Adrenal gland (tissue), 5 donors: ENCODE results near the gene EML2.

ENCODE experiments used
- CTCF ChIP-seq, 6 experiments: fragments of 450-650 bp in 4 of 6; fragments of 200-600 bp in 2 of 6; sonication (generic) in 1 of 6; IDR thresholded peaks; 1 replicate in 5 of 6; 2 replicates in 1 of 6; pipeline versions ENCODE4 v1.5.1 to v1.8.0; 2016 to 2021; ENCODE audit warnings: antibody characterized with exemption in 6 of 6, mild to moderate bottlenecking in 2 of 6, moderate library complexity in 1 of 6
- POLR2A ChIP-seq, 2 donors: fragments of 450-650 bp; IDR thresholded peaks; one replicate each; pipeline ENCODE4 v1.6.1; 2017; ENCODE audit warnings: antibody characterized with exemption in 2 of 2, mild to moderate bottlenecking in 2 of 2, moderate library complexity in 1 of 2
- donor health status: DM: no; HTN: no; CAD: no.

GRCh38 chr19:45615795-45616703 lies 23.1 kb downstream of the EML2 start:
- TF ChIP-seq CTCF (IDR thresholded peaks at IDR 0.05) (no peak), POLR2A (IDR thresholded peaks at IDR 0.05) (no peak)
